ENCODE measurements around the gene TGFBR3L. TPM values are rescaled to one million over a fixed set of nuclear protein-coding genes. Genes with fewer than 3 reads are reported as not detected.

Gene TGFBR3L
- total RNA-seq, 1 donor from 2014 or later: 1.8 TPM

DNA sequence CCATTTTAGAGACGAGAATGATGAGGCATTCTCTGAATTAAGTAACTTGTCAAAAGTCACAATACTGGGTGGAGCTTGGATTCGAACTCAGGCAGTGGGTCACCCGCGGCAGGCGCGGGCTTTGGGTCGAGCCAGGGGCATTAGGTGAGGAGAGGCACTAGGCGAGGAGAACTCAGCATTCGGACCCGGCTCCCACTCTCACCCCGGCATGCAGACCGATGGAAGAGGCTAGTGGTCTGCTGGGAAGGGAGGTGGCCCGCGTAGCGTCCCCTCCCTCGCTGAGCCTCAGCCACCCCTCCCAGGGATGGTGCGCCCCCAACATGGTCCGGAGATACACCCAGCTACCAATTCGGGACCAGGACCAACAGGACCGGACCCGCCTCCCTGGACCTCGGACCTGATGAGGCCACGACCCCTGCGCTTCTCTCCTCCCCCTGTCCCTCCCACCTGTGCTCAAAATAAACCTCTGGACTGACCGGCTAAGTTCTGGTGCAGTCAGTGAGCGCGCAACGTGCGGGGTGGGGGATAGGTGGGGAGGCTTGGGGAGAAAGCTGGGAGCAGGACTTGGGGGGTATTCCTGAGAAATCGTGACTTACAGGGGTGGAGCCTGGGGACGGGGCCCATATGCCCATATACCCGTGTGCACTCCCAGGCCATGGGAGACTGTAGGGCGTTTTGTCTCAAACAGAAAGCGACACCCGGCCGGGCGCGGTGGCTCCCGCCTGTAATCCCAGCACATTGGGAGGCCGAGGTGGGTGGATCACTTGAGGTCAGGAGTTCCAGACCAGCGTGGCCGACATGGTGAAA is 4.2 kb downstream of the TGFBR3L start:
- H3K4me2 ChIP-seq: peak overlapping the region; percentile 99
- peaks cover 36% of the 10 kb centered on the region for H3K27me3 Mint-ChIP-seq (ENCODE audit: insufficient read depth, low read depth)

DNA sequence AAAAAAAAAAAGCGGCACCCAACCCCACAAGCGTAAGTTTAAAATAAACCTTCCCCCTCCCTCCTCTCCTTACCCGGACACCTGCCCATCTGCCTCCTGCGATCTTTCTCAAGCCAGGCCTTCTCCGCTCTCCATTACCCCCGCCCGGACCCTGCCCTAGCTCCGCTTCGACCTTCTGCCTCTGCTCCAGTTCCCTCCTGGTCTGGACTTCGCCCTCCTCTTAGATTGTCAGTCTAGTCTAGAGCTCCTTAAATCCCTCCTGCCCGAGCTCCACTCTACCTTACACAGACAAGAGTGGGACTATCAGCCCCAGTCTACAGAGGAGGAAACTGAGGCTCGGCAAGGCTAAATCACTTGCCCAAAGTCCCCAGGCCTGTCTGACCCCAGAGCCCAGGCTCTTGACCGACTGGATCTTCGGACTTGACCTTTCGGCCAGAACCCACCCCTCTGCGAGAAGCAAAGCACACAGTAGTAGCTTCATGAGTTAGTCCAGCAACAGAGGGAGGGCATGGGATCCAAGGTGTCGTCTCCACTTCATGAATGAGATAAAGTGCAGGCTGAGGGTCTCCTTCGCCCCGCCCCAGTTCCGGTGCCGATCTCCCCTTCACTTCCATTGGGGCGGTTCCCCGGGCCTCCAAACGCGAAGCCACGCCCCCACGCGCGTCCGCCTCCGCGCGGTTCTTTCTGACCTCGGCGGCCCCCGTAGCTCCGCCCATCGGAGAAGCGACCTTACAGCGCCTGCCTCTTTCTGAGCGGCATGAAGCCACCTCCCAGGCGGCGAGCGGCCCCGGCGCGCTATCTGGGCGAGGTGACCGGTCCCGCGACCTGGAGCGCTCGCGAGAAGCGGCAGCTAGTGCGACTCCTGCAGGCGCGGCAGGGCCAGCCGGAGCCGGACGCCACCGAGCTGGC is 5.2 kb downstream of the TGFBR3L start, which contains the start of gene SNAPC2:
Gene SNAPC2, plus strand, starts transcription at position 729 of the 909 bp plus-strand sequence. Its CDS starts 29 bp downstream, at position 758.
- Histone ChIP-seq H3K4me1 (peaks cover 15% of the 10 kb centered on the region), H3F3A (ENCODE audit: low read depth) (peaks cover 53% of the 10 kb centered on the region), H3K27ac (peak within 1 kb of the TSS; percentile 66), H3K36me3 (no peaks in the 10 kb centered on the region), H4K20me1 (ENCODE audit: low read depth) (peaks cover 49% of the 10 kb centered on the region), H3K27me3 (peaks cover 49% of the 10 kb centered on the region), H3K4me2 (peak within 1 kb of the TSS; percentile 77), H3K9me3 (ENCODE audit: low read depth) (no peaks in the 10 kb centered on the region), H3K4me3 (peak within 1 kb of the TSS; percentile 75), H2AFZ (replicated peaks) (peak within 1 kb of the TSS; percentile 54), H3K79me2 (ENCODE audit: low read depth) (peaks cover 7% of the 10 kb centered on the region), H3K9ac (no peak within 1 kb of the TSS)
- peaks cover 36% of the 10 kb centered on the region for H3K27me3 Mint-ChIP-seq (ENCODE audit: insufficient read depth, low read depth)
- no peaks in the 10 kb centered on the region for H3K9me3 Mint-ChIP-seq
- H3K27ac Mint-ChIP-seq: no peak within 1 kb of the TSS
- peaks cover 3% of the 10 kb centered on the region for H3K36me3 Mint-ChIP-seq
- peak within 1 kb of the TSS; percentile 87 for H3K4me3 Mint-ChIP-seq
- peaks cover 39% of the 10 kb centered on the region for H3K4me1 Mint-ChIP-seq
- no peak for TF ChIP-seq EZH2phosphoT487 (IDR thresholded peaks at IDR 0.05)
- TF ChIP-seq, protein P1, sequence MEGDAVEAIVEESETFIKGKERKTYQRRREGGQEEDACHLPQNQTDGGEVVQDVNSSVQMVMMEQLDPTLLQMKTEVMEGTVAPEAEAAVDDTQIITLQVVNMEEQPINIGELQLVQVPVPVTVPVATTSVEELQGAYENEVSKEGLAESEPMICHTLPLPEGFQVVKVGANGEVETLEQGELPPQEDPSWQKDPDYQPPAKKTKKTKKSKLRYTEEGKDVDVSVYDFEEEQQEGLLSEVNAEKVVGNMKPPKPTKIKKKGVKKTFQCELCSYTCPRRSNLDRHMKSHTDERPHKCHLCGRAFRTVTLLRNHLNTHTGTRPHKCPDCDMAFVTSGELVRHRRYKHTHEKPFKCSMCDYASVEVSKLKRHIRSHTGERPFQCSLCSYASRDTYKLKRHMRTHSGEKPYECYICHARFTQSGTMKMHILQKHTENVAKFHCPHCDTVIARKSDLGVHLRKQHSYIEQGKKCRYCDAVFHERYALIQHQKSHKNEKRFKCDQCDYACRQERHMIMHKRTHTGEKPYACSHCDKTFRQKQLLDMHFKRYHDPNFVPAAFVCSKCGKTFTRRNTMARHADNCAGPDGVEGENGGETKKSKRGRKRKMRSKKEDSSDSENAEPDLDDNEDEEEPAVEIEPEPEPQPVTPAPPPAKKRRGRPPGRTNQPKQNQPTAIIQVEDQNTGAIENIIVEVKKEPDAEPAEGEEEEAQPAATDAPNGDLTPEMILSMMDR (IDR thresholded peaks at IDR 0.05): peak; percentile 25
- peak; percentile 97 for DNase-seq (ENCODE audit: low spot score)

More for the DNA sequence above, 4.2 kb downstream of the TGFBR3L start:
- H3K9me3 ChIP-seq (ENCODE audit: low read depth): no peaks in the 10 kb centered on the region
- H3K9me3 Mint-ChIP-seq: no peaks in the 10 kb centered on the region
- H3K27me3 ChIP-seq: peaks cover 60% of the 10 kb centered on the region
- H3K27ac ChIP-seq: no peak overlapping the region
- H3K4me1 Mint-ChIP-seq: peaks cover 36% of the 10 kb centered on the region
- peaks cover 15% of the 10 kb centered on the region for H3K4me1 ChIP-seq
- peaks cover 46% of the 10 kb centered on the region for H3F3A ChIP-seq (ENCODE audit: low read depth)
- no peaks in the 10 kb centered on the region for H3K79me2 ChIP-seq (ENCODE audit: low read depth)
- no peak overlapping the region for H2AFZ ChIP-seq (replicated peaks)
- no peak overlapping the region for H3K9ac ChIP-seq
- H3K36me3 Mint-ChIP-seq: no peaks in the 10 kb centered on the region
- peaks cover 47% of the 10 kb centered on the region for H4K20me1 ChIP-seq (ENCODE audit: low read depth)
- DNase-seq (ENCODE audit: low spot score): no peak
- H3K36me3 ChIP-seq: no peaks in the 10 kb centered on the region
- no peak overlapping the region for H3K4me3 ChIP-seq
- H3K4me3 Mint-ChIP-seq: peak overlapping the region; percentile 87
- no peak overlapping the region for H3K27ac Mint-ChIP-seq
- TF ChIP-seq, protein P1 (IDR thresholded peaks at IDR 0.05): no peak

DNA sequence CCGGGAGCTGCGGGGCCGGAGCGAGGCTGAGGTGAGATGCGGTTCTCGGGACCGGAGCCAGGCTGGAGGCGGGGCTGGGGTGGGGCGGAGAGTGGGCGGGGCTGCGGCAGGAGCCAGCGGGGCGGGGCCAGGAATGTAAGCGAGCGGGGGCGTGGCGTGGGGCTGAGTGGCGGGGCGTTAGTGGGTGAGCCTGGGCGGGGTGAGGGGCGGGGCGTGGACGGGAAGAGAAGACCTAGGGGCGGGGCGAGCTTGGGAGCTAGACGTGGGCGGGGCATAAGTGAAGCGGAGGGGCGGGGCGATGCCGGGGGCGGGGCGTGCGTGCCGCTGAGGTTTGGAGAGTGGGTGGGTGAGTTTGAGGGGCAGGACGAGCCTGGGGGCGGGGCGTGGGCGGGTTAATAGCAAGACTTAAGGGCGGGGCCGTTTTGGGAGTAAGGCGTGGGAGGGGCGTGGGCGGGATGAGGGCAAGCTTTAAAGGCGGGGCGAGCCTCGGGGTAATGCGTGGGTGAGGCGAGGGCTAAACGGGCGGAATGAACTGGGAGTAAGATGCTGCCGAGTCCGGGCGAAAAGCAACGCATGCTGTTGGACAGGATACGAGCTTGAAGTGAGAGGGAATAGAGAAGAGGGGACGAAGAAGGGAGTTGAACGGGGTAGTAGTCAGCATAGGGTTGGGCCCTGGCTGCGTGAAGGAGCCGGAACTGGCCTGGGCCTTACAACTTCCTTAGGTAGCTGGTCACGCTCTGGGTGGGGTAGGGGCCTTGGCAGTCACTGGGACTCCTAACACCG is 6.1 kb downstream of the TGFBR3L start:
- Histone ChIP-seq H3K36me3 (no peaks in the 10 kb centered on the region), H2AFZ (replicated peaks) (peak overlapping the region; percentile 54), H3K4me2 (peak overlapping the region; percentile 77), H3K9me3 (ENCODE audit: low read depth) (no peaks in the 10 kb centered on the region), H3K27ac (peak overlapping the region; percentile 66), H3K9ac (no peak overlapping the region), H3K4me3 (peak overlapping the region; percentile 75), H3K79me2 (ENCODE audit: low read depth) (peaks cover 8% of the 10 kb centered on the region), H3K27me3 (peaks cover 41% of the 10 kb centered on the region), H4K20me1 (ENCODE audit: low read depth) (peaks cover 50% of the 10 kb centered on the region), H3F3A (ENCODE audit: low read depth) (peaks cover 54% of the 10 kb centered on the region), H3K4me1 (peaks cover 15% of the 10 kb centered on the region)
- TF ChIP-seq EZH2 (IDR thresholded peaks at IDR 0.05): no peak
- TF ChIP-seq, protein P1 (IDR thresholded peaks at IDR 0.05): no peak
- no peak for TF ChIP-seq EZH2phosphoT487 (IDR thresholded peaks at IDR 0.05)
- Mint-ChIP-seq H3K27me3 (ENCODE audit: insufficient read depth, low read depth) (peaks cover 30% of the 10 kb centered on the region), H3K4me1 (peaks cover 36% of the 10 kb centered on the region), H3K9me3 (no peaks in the 10 kb centered on the region), H3K27ac (no peak overlapping the region), H3K36me3 (peaks cover 3% of the 10 kb centered on the region), H3K4me3 (peak overlapping the region; percentile 87)
- DNase-seq (ENCODE audit: low spot score): peak; percentile 99

All from neural progenitor cell (in vitro differentiated cells).